OCI-LY3 (cell line): ENCODE results near the gene PRDM11.

Experiments
- H2AFZ ChIP-seq: fragments of 200-600, 300-600 bp; shearing (Covaris generic); 2 replicates; pipeline ENCODE4 v1.6.0; 2014; ENCODE audit warnings: antibody characterized with exemption, low read depth, low read length
- H3K27ac ChIP-seq: fragments of 200-600, 300-600 bp; sonication (generic); 2 replicates; pipeline ENCODE4 v1.5.1; 2014; ENCODE audit warnings: mild to moderate bottlenecking, low read length, moderate library complexity, mixed read lengths
- H3K27me3 ChIP-seq: fragments of 200-600, 300-600 bp; sonication (generic); 2 replicates; pipeline ENCODE4 v1.6.1; 2014; ENCODE audit warnings: low read depth, low read length, mixed read lengths
- H3K36me3 ChIP-seq: fragments of 200-600, 300-600 bp; sonication (generic); replicated peaks from 2 replicates; pipeline ENCODE3; 2014; ENCODE audit warnings: low read depth, low read length, mixed read lengths
- H3K4me1 ChIP-seq: fragments of 300-600, 200-600 bp; sonication (generic); 2 replicates; pipeline ENCODE4 v1.6.1; 2014; ENCODE audit warnings: low read length, mixed read lengths
- H3K4me2 ChIP-seq: fragments of 200-600, 300-600 bp; sonication (generic); 2 replicates; pipeline ENCODE4 v1.6.1; 2014; ENCODE audit warnings: low read length, mixed read lengths
- H3K4me3 ChIP-seq: fragments of 300-600, 200-600 bp; sonication (generic); 2 replicates; pipeline ENCODE4 v1.5.1; 2014; ENCODE audit warnings: antibody characterized with exemption, mild to moderate bottlenecking, low read length, moderate library complexity
- H3K79me2 ChIP-seq: fragments of 300-600, 200-600 bp; shearing (Covaris generic); 2 replicates; pipeline ENCODE4 v1.6.1; 2014; ENCODE audit warnings: mild to moderate bottlenecking, low read length, mixed read lengths
- H3K9ac ChIP-seq: fragments of 300-600, 200-600 bp; shearing (Covaris generic); 2 replicates; pipeline ENCODE4 v1.6.0; 2014; ENCODE audit warnings: mild to moderate bottlenecking, low read length, moderate library complexity
- H3K9me3 ChIP-seq: fragments of 200-600, 300-600 bp; shearing (Covaris generic); 2 replicates; pipeline ENCODE4 v1.6.1; 2014; ENCODE audit warnings: low read length, mixed read lengths; ENCODE audit not compliant: insufficient read depth
- H4K20me1 ChIP-seq: fragments of 200-600, 300-600 bp; sonication (generic); 2 replicates; pipeline ENCODE4 v1.6.1; 2016; ENCODE audit warnings: low read length, mixed read lengths; ENCODE audit not compliant: insufficient read depth
- CTCF ChIP-seq: fragments of 200-600, 300-600 bp; sonication (generic); IDR thresholded peaks from 2 replicates; pipeline ENCODE4 v1.5.1; 2014; ENCODE audit warnings: antibody characterized with exemption, low read length, low read depth
- EZH2phosphoT487 ChIP-seq: fragments of 200-600 bp; shearing (Covaris generic); IDR thresholded peaks from 2 replicates; pipeline ENCODE4 v1.6.1; 2018; ENCODE audit warnings: antibody characterized with exemption, mixed run types, low read depth

Gene PRDM11

DNA sequence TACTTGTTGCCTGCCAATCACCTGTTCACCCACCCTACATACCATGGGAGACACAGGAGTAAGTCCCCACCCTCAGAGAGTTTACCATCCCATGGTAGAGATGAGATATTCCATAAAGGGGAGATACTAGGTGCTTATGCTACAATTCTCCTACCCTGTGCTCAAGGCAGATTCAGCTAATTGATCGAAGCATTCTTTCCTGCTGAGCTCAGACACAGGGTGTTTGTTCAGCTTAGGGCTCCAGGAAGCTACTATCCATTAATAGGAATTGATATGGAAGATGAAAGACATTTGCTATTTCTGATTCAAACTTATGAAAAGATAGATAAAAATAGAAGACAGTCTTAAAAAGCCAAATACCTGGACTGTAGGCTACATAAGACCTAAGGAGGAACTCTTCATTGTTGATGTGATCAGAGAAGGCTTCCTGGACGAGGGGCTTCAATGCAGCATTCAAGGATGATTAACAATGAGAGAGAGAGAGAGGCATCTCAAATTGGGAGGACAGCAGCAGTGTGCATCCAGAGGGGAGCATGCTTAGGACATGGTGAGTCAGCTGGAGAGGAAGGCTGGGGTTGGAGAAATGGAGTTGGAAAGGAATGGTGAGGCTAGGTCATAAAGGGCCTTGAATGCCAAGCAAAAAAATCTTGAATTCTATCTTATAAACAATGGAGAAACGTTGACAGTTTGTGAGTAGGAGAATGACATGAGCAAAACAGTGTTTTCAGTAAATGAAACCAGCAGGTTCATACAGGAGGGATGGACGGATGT lies 124.7 kb downstream of the PRDM11 start:
- Histone ChIP-seq H3K27me3 (peaks cover 65% of the 10 kb centered on the region), H4K20me1 (no peaks in the 10 kb centered on the region)

DNA sequence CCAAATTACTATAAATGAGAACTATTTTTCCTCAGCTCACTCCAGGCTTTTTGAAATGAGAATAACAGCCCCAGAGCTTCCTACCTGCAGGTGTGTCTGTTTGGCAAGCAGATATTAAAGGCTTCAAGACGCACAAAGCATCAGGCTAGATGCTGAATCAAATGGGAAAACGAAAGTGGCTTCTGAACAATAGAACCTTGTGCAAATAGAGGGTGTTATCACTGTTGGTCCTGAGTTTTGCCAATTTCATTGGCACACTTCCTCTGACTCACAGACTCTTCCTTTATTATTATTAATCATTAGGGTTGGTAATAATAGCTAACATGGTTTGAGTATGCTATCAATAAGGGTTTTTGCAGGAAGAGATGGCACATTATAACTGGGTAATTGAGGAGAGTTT lies 126.3 kb downstream of the PRDM11 start:
- H3K4me1 ChIP-seq: no peaks in the 10 kb centered on the region
- H3K9ac ChIP-seq: no peak overlapping the region
- H3K4me2 ChIP-seq: no peak overlapping the region
- no peak overlapping the region for H2AFZ ChIP-seq
- no peak overlapping the region for H3K27ac ChIP-seq
- H3K79me2 ChIP-seq: no peaks in the 10 kb centered on the region
- H3K4me3 ChIP-seq: no peak overlapping the region
- no peak for TF ChIP-seq CTCF
- no peak for TF ChIP-seq EZH2phosphoT487
- no peaks in the 10 kb centered on the region for H4K20me1 ChIP-seq
- peaks cover 72% of the 10 kb centered on the region for H3K27me3 ChIP-seq
- no peaks in the 10 kb centered on the region for H3K36me3 ChIP-seq
- H3K9me3 ChIP-seq: no peaks in the 10 kb centered on the region

More for the DNA sequence above, 124.7 kb downstream of the PRDM11 start:
- Histone ChIP-seq H3K4me3 (no peak overlapping the region), H3K79me2 (no peaks in the 10 kb centered on the region), H3K4me1 (no peaks in the 10 kb centered on the region), H3K36me3 (no peaks in the 10 kb centered on the region), H2AFZ (no peak overlapping the region), H3K27ac (no peak overlapping the region), H3K9ac (no peak overlapping the region), H3K4me2 (no peak overlapping the region), H3K9me3 (no peaks in the 10 kb centered on the region)
- no peak for TF ChIP-seq EZH2phosphoT487
- no peak for TF ChIP-seq CTCF

GRCh38 chr11:45273509-45273908 lies 127.1 kb downstream of the PRDM11 start:
- no peak overlapping the region for H3K27ac ChIP-seq
- no peaks in the 10 kb centered on the region for H4K20me1 ChIP-seq
- no peak overlapping the region for H3K4me2 ChIP-seq
- no peaks in the 10 kb centered on the region for H3K79me2 ChIP-seq
- no peaks in the 10 kb centered on the region for H3K4me1 ChIP-seq
- H2AFZ ChIP-seq: no peak overlapping the region
- no peak for TF ChIP-seq EZH2phosphoT487
- TF ChIP-seq CTCF: no peak
- no peaks in the 10 kb centered on the region for H3K36me3 ChIP-seq
- H3K9ac ChIP-seq: no peak overlapping the region
- H3K27me3 ChIP-seq: peaks cover 76% of the 10 kb centered on the region
- H3K9me3 ChIP-seq: no peaks in the 10 kb centered on the region
- H3K4me3 ChIP-seq: no peak overlapping the region

GRCh38 chr11:45274206-45274605 lies 127.8 kb downstream of the PRDM11 start:
- Histone ChIP-seq H2AFZ (no peak overlapping the region), H3K27me3 (peaks cover 77% of the 10 kb centered on the region), H3K4me2 (no peak overlapping the region), H3K27ac (no peak overlapping the region), H3K4me3 (no peak overlapping the region), H3K9me3 (no peaks in the 10 kb centered on the region), H3K4me1 (no peaks in the 10 kb centered on the region), H4K20me1 (no peaks in the 10 kb centered on the region), H3K9ac (no peak overlapping the region), H3K79me2 (no peaks in the 10 kb centered on the region), H3K36me3 (no peaks in the 10 kb centered on the region)
- TF ChIP-seq CTCF: no peak
- no peak for TF ChIP-seq EZH2phosphoT487
